ENCODE measurements around the gene GPATCH1.

Gene GPATCH1

DNA sequence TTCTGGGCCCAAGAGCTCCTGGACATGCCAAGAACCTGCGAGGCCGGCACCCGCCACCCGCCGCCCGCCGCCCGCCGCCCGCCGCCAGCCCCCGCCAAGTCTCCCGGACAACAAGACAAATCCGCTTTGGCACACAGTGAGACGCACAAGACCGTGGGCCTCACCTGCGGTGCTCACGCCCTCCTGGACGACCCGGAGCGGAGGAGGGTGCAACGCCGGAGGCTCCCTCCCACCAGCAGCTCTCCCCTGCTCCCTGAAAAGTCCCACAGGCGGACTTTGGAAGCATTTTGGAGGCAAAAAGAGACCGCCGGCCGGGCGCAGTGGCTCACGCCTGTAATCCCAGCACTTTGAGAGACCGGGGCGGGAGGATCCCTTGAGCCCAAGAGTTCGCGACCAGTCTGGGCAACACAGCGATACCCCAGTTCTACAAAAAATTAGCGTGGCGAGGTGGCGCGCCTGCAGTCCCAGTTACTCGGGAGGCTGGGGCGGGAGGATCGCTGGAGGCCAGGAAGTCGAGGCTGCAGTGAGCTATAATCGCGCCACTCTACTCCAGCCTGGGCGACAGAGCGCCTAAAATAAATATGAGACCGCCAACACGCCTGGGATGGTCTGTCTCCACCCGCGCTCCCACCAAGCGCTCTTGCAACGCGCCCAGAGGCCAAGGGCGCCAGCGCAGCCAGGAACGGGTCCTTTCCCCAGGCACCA lies 17.1 kb upstream of the GPATCH1 start (continued):
- TF ChIP-seq, protein P1, sequence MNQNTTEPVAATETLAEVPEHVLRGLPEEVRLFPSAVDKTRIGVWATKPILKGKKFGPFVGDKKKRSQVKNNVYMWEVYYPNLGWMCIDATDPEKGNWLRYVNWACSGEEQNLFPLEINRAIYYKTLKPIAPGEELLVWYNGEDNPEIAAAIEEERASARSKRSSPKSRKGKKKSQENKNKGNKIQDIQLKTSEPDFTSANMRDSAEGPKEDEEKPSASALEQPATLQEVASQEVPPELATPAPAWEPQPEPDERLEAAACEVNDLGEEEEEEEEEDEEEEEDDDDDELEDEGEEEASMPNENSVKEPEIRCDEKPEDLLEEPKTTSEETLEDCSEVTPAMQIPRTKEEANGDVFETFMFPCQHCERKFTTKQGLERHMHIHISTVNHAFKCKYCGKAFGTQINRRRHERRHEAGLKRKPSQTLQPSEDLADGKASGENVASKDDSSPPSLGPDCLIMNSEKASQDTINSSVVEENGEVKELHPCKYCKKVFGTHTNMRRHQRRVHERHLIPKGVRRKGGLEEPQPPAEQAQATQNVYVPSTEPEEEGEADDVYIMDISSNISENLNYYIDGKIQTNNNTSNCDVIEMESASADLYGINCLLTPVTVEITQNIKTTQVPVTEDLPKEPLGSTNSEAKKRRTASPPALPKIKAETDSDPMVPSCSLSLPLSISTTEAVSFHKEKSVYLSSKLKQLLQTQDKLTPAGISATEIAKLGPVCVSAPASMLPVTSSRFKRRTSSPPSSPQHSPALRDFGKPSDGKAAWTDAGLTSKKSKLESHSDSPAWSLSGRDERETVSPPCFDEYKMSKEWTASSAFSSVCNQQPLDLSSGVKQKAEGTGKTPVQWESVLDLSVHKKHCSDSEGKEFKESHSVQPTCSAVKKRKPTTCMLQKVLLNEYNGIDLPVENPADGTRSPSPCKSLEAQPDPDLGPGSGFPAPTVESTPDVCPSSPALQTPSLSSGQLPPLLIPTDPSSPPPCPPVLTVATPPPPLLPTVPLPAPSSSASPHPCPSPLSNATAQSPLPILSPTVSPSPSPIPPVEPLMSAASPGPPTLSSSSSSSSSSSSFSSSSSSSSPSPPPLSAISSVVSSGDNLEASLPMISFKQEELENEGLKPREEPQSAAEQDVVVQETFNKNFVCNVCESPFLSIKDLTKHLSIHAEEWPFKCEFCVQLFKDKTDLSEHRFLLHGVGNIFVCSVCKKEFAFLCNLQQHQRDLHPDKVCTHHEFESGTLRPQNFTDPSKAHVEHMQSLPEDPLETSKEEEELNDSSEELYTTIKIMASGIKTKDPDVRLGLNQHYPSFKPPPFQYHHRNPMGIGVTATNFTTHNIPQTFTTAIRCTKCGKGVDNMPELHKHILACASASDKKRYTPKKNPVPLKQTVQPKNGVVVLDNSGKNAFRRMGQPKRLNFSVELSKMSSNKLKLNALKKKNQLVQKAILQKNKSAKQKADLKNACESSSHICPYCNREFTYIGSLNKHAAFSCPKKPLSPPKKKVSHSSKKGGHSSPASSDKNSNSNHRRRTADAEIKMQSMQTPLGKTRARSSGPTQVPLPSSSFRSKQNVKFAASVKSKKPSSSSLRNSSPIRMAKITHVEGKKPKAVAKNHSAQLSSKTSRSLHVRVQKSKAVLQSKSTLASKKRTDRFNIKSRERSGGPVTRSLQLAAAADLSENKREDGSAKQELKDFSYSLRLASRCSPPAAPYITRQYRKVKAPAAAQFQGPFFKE (tag by site-specific recombination; IDR thresholded peaks at IDR 0.05; ENCODE audit: borderline replicate concordance), result peak; percentile 85; the same call in 1 of the 2 replicates
- TF ChIP-seq, protein P2, sequence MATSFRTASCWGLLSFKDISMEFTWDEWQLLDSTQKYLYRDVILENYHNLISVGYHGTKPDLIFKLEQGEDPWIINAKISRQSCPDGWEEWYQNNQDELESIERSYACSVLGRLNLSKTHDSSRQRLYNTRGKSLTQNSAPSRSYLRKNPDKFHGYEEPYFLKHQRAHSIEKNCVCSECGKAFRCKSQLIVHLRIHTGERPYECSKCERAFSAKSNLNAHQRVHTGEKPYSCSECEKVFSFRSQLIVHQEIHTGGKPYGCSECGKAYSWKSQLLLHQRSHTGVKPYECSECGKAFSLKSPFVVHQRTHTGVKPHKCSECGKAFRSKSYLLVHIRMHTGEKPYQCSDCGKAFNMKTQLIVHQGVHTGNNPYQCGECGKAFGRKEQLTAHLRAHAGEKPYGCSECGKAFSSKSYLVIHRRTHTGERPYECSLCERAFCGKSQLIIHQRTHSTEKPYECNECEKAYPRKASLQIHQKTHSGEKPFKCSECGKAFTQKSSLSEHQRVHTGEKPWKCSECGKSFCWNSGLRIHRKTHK (tag by site-specific recombination; IDR thresholded peaks at IDR 0.05), result no peak
- TF ChIP-seq ZNF37A (tag by site-specific recombination; IDR thresholded peaks at IDR 0.05) (no peak), ZNF121 (tag by site-specific recombination; IDR thresholded peaks at IDR 0.05) (peak; percentile 81), GLIS2 (tag by site-specific recombination; IDR thresholded peaks at IDR 0.05) (peak; percentile 53), ZNF664 (tag by site-specific recombination; IDR thresholded peaks at IDR 0.05) (no peak), ZNF768 (tag by site-specific recombination; IDR thresholded peaks at IDR 0.05) (peak; percentile 52; the same call in 1 of the 2 replicates), MEIS1 (CRISPR knock-in tag; IDR thresholded peaks at IDR 0.05; ENCODE audit: borderline replicate concordance) (no peak), EGR2 (tag by site-specific recombination; IDR thresholded peaks at IDR 0.05; ENCODE audit: low read depth) (peak; percentile 74; the same call in 1 of the 2 replicates), BCL11B (tag by site-specific recombination; IDR thresholded peaks at IDR 0.05; ENCODE audit: low read depth) (no peak), KLF7 (tag by site-specific recombination; IDR thresholded peaks at IDR 0.05; ENCODE audit: borderline replicate concordance) (peak; percentile 30; the same call in 1 of the 2 replicates), ZNF394 (tag by site-specific recombination; IDR thresholded peaks at IDR 0.05; ENCODE audit: borderline replicate concordance) (peak; percentile 33; the same call in 1 of the 2 replicates), YY1 (tag by site-specific recombination; IDR thresholded peaks at IDR 0.05) (no peak), OSR2 (tag by site-specific recombination; IDR thresholded peaks at IDR 0.05) (no peak), ZNF140 (tag by site-specific recombination; IDR thresholded peaks at IDR 0.05) (no peak), ZNF214 (tag by site-specific recombination; IDR thresholded peaks at IDR 0.05; ENCODE audit: borderline replicate concordance) (no peak), ZNF571 (tag by site-specific recombination; IDR thresholded peaks at IDR 0.05) (no peak), BCL11A (tag by site-specific recombination; IDR thresholded peaks at IDR 0.05; ENCODE audit: low read depth) (no peak), ZNF350 (tag by site-specific recombination; IDR thresholded peaks at IDR 0.05) (no peak), SP2 (tag by site-specific recombination; IDR thresholded peaks at IDR 0.05) (peak; percentile 78), SP7 (tag by site-specific recombination; IDR thresholded peaks at IDR 0.05) (peak; percentile 72; the same call in 1 of the 2 replicates), ZXDB (tag by site-specific recombination; IDR thresholded peaks at IDR 0.05) (peak; percentile 71)
- TF ChIP-seq, protein P3, sequence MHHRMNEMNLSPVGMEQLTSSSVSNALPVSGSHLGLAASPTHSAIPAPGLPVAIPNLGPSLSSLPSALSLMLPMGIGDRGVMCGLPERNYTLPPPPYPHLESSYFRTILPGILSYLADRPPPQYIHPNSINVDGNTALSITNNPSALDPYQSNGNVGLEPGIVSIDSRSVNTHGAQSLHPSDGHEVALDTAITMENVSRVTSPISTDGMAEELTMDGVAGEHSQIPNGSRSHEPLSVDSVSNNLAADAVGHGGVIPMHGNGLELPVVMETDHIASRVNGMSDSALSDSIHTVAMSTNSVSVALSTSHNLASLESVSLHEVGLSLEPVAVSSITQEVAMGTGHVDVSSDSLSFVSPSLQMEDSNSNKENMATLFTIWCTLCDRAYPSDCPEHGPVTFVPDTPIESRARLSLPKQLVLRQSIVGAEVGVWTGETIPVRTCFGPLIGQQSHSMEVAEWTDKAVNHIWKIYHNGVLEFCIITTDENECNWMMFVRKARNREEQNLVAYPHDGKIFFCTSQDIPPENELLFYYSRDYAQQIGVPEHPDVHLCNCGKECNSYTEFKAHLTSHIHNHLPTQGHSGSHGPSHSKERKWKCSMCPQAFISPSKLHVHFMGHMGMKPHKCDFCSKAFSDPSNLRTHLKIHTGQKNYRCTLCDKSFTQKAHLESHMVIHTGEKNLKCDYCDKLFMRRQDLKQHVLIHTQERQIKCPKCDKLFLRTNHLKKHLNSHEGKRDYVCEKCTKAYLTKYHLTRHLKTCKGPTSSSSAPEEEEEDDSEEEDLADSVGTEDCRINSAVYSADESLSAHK (tag by site-specific recombination; IDR thresholded peaks at IDR 0.05), result peak; percentile 46; the same call in 1 of the 2 replicates
- TF ChIP-seq, protein P4, sequence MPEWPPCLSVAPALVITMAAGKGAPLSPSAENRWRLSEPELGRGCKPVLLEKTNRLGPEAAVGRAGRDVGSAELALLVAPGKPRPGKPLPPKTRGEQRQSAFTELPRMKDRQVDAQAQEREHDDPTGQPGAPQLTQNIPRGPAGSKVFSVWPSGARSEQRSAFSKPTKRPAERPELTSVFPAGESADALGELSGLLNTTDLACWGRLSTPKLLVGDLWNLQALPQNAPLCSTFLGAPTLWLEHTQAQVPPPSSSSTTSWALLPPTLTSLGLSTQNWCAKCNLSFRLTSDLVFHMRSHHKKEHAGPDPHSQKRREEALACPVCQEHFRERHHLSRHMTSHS (tag by site-specific recombination; IDR thresholded peaks at IDR 0.05), result no peak
- TF ChIP-seq, protein P5, sequence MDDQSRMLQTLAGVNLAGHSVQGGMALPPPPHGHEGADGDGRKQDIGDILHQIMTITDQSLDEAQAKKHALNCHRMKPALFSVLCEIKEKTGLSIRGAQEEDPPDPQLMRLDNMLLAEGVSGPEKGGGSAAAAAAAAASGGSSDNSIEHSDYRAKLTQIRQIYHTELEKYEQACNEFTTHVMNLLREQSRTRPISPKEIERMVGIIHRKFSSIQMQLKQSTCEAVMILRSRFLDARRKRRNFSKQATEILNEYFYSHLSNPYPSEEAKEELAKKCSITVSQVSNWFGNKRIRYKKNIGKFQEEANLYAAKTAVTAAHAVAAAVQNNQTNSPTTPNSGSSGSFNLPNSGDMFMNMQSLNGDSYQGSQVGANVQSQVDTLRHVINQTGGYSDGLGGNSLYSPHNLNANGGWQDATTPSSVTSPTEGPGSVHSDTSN (CRISPR knock-in tag; IDR thresholded peaks at IDR 0.05), result no peak
- TF ChIP-seq, protein P6, sequence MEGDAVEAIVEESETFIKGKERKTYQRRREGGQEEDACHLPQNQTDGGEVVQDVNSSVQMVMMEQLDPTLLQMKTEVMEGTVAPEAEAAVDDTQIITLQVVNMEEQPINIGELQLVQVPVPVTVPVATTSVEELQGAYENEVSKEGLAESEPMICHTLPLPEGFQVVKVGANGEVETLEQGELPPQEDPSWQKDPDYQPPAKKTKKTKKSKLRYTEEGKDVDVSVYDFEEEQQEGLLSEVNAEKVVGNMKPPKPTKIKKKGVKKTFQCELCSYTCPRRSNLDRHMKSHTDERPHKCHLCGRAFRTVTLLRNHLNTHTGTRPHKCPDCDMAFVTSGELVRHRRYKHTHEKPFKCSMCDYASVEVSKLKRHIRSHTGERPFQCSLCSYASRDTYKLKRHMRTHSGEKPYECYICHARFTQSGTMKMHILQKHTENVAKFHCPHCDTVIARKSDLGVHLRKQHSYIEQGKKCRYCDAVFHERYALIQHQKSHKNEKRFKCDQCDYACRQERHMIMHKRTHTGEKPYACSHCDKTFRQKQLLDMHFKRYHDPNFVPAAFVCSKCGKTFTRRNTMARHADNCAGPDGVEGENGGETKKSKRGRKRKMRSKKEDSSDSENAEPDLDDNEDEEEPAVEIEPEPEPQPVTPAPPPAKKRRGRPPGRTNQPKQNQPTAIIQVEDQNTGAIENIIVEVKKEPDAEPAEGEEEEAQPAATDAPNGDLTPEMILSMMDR (tag by site-specific recombination; IDR thresholded peaks at IDR 0.05), result peak; percentile 67
